Central memory CD8-positive, alpha-beta T cell (primary cell): Measurements from ENCODE around the gene HS3ST3A1.

Source experiments
- ATAC-seq: fragments of 150-1000 bp; cut with Tn5 transposase; replicated peaks from 2 replicates; pipeline ENCODE4 v1.10.0; 2022; ENCODE audit warnings: mild to moderate bottlenecking, moderate FRiP score, moderate number of reproducible peaks; ENCODE audit not compliant: poor library complexity, severe bottlenecking; ENCODE audit errors: extremely low read depth
- DNase-seq, 2 donors: peaks; one replicate each; pipeline ENCODE4 v3.0.0; 2021; ENCODE audit warnings: low spot score in 2 of 2
- H3K27ac Mint-ChIP-seq: one replicate; pipeline ENCODE4 v1.8.0; 2022; ENCODE audit warnings: low read depth, mild to moderate bottlenecking, moderate library complexity, mixed read lengths
- H3K27me3 Mint-ChIP-seq: one replicate; pipeline ENCODE4 v1.8.0; 2022; ENCODE audit warnings: mixed read lengths
- H3K36me3 Mint-ChIP-seq: one replicate; pipeline ENCODE4 v1.8.0; 2022; ENCODE audit warnings: mild to moderate bottlenecking, moderate library complexity, mixed read lengths; ENCODE audit not compliant: insufficient read depth
- H3K4me1 Mint-ChIP-seq: one replicate; pipeline ENCODE4 v1.8.0; 2022; ENCODE audit warnings: mixed read lengths
- H3K4me3 Mint-ChIP-seq: one replicate; pipeline ENCODE4 v1.8.0; 2022; ENCODE audit warnings: mild to moderate bottlenecking, moderate library complexity, mixed read lengths
- H3K9me3 Mint-ChIP-seq: one replicate; pipeline ENCODE4 v1.8.0; 2022; ENCODE audit warnings: mixed read lengths

Gene HS3ST3A1

DNA sequence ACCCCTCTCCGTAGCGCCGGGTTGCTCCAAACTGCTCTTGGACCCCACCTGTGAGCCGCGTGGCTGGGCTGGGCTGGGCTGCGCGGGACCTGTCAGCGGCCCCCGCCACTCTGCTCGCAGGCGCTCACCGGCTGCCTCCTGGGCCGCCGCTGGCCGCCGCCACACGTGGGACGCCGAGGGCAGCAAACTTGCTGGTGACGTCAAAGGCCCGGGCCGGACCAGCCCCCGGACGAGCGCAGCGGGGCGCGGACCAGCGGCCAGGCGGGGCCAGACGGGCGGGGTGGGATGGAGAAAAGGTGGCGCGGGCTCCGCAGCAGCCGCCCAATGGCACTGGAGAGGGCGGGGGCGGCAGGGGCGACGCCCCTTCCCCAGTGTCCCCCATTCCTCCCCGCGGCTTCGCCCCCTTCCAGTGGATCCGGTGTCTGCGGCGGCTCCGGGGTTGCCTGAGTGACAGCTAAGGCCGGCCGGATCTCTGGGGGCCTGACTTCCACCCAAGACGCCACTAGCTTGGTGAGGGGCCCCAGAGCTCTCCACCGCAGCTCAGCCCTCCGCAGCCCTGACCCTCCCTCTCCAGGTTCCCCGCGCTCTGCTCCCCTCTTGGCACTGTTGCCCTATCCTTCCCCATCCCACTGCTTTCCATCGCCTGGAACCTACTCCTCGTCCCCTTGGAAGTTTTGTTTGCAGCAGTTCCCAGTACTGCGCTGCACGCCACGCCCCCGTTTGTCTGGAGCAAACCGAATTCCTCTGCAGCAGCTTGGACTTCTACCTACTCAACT lies at the start of gene HS3ST3A1:
HS3ST3A1 (minus strand) TSS at position 154 of the 776 bp plus-strand sequence. CDS start 800 bp downstream, outside the sequence.
- no peaks in the 10 kb centered on the region for H3K9me3 Mint-ChIP-seq
- no peak for ATAC-seq
- H3K4me1 Mint-ChIP-seq: peaks cover 9% of the 10 kb centered on the region
- no peaks in the 10 kb centered on the region for H3K36me3 Mint-ChIP-seq
- peak within 1 kb of the TSS; percentile 61 for H3K4me3 Mint-ChIP-seq
- DNase-seq: no peak
- H3K27me3 Mint-ChIP-seq: peaks cover 82% of the 10 kb centered on the region
- no peak within 1 kb of the TSS for H3K27ac Mint-ChIP-seq

- Mint-ChIP-seq H3K27me3 (peaks cover 22% of the 10 kb centered on the region), H3K9me3 (no peaks in the 10 kb centered on the region), H3K36me3 (no peaks in the 10 kb centered on the region), H3K4me1 (no peaks in the 10 kb centered on the region), H3K4me3 (no peak overlapping the region), H3K27ac (no peak overlapping the region)
- DNase-seq: no peak
- ATAC-seq: no peak
These were observed 48.5 kb upstream of the HS3ST3A1 start for GRCh38 chr17:13650096-13650675.

- Mint-ChIP-seq H3K9me3 (no peaks in the 10 kb centered on the region), H3K4me3 (no peak overlapping the region), H3K27ac (no peak overlapping the region), H3K36me3 (no peaks in the 10 kb centered on the region), H3K4me1 (no peaks in the 10 kb centered on the region), H3K27me3 (peaks cover 37% of the 10 kb centered on the region)
- DNase-seq: no peak
- no peak for ATAC-seq
These were observed 45.9 kb upstream of the HS3ST3A1 start for GRCh38 chr17:13647543-13648021.

DNA sequence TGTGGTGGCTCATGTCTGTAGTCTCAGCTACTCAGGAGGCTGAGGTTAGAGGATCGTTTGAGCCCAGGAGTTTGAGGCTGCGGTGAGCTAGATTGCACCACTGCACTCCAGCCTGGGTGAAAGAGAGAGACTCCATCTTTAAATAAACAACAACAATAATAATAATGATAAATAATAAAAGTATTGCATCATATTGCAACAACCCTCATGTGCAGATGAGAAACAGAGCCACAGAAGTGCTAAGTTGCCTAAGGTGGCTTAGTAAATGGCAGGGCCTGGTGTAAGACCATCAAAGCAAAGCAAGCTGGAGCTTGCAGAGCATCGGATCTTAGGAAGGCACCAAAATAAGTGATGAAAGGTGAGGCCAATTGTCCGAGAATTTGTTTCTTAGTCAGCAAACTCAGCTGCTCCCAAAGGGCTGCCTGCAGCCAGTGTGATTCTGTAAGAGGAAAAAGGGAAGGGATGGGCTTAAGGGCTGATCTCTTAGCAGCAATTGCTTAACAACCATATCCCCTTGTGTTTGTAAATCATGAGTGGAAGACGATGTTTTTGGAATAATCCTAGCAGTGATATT lies 45.3 kb upstream of the HS3ST3A1 start:
- H3K4me3 Mint-ChIP-seq: no peak overlapping the region
- H3K27ac Mint-ChIP-seq: no peak overlapping the region
- H3K27me3 Mint-ChIP-seq: peaks cover 37% of the 10 kb centered on the region
- ATAC-seq (no peak), DNase-seq (no peak)
- H3K36me3 Mint-ChIP-seq: no peaks in the 10 kb centered on the region
- H3K4me1 Mint-ChIP-seq: no peaks in the 10 kb centered on the region
- H3K9me3 Mint-ChIP-seq: no peaks in the 10 kb centered on the region

DNA sequence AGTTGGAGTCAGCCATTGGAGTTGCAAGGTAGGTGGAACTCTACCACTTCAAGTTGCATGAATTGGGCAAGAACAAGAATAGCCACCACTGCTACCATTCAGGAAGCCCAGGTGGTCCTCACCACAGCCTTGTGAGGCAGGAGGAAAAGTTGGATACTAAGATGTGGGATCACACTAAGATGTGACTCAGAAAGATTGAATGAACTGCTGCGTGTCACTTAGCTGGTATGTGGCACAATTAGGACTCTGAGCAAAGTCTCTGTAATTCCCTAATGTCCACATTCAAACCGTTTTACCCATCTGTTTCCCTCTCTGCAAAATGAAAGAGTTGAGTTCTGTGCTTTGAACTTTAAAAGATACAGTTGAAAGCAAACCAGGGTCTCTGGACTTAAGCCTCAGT lies 44.7 kb upstream of the HS3ST3A1 start:
- no peaks in the 10 kb centered on the region for H3K4me1 Mint-ChIP-seq
- no peak overlapping the region for H3K27ac Mint-ChIP-seq
- no peak for DNase-seq

DNA sequence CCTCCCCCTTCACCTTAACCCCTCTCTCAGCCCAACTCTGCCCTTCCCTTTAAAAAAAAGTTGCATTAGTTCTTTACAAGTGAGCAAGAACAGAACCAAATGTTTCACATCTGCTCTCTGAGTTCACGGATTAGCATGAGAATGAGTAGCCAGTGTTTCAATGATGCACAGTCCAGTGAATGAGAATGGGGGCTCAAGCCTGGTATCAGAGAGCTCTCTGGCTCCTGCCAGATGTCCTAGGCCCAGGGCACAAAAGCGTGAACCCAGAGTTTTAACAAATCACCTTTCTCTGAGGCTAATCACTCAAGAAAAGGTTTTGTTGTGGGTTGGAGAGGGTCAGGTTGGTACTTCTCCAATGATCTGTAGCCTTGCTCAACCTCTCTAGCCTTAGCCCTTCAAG lies 41.5 kb upstream of the HS3ST3A1 start:
- DNase-seq (no peak), ATAC-seq (no peak)
- Mint-ChIP-seq H3K27ac (no peak overlapping the region), H3K9me3 (no peaks in the 10 kb centered on the region), H3K4me3 (no peak overlapping the region), H3K27me3 (peaks cover 47% of the 10 kb centered on the region), H3K4me1 (no peaks in the 10 kb centered on the region), H3K36me3 (no peaks in the 10 kb centered on the region)

More for the DNA sequence above, 44.7 kb upstream of the HS3ST3A1 start:
- Mint-ChIP-seq H3K27me3 (peaks cover 44% of the 10 kb centered on the region), H3K36me3 (no peaks in the 10 kb centered on the region), H3K9me3 (no peaks in the 10 kb centered on the region), H3K4me3 (no peak overlapping the region)
- ATAC-seq: no peak

DNA sequence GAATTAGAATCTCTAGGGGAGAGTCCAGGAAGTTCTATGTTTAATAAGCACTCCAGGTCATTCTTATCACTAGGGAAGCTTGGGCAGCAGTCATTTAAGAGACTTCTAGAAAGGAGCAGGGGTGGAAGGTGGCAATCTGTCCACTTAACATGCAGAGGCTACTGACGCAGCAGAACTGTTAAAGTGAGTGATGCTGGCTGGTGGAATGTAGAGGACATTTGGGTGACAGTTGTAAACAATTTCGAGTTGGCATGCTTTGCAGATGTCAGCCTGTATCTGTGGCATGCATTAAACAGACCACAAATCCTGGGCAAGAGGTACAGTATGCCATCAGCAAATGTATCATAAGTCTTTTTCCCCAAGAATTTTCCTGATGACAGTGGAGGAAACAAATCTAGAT lies 40.5 kb upstream of the HS3ST3A1 start:
- no peaks in the 10 kb centered on the region for H3K9me3 Mint-ChIP-seq
- no peaks in the 10 kb centered on the region for H3K4me1 Mint-ChIP-seq
- peaks cover 53% of the 10 kb centered on the region for H3K27me3 Mint-ChIP-seq
- DNase-seq (no peak), ATAC-seq (no peak)
- no peaks in the 10 kb centered on the region for H3K36me3 Mint-ChIP-seq
- H3K27ac Mint-ChIP-seq: no peak overlapping the region
- no peak overlapping the region for H3K4me3 Mint-ChIP-seq

- Mint-ChIP-seq H3K27ac (no peak overlapping the region), H3K9me3 (no peaks in the 10 kb centered on the region), H3K27me3 (peaks cover 57% of the 10 kb centered on the region), H3K4me3 (no peak overlapping the region), H3K36me3 (no peaks in the 10 kb centered on the region), H3K4me1 (no peaks in the 10 kb centered on the region)
- ATAC-seq: no peak
- DNase-seq: no peak
These were observed 38.8 kb upstream of the HS3ST3A1 start for GRCh38 chr17:13640551-13640950.

GRCh38 chr17:13638855-13639458 lies 37.2 kb upstream of the HS3ST3A1 start:
- Mint-ChIP-seq H3K27me3 (peaks cover 60% of the 10 kb centered on the region), H3K4me3 (no peak overlapping the region), H3K36me3 (no peaks in the 10 kb centered on the region), H3K9me3 (no peaks in the 10 kb centered on the region), H3K4me1 (no peaks in the 10 kb centered on the region), H3K27ac (no peak overlapping the region)
- ATAC-seq (no peak), DNase-seq (no peak)

DNA sequence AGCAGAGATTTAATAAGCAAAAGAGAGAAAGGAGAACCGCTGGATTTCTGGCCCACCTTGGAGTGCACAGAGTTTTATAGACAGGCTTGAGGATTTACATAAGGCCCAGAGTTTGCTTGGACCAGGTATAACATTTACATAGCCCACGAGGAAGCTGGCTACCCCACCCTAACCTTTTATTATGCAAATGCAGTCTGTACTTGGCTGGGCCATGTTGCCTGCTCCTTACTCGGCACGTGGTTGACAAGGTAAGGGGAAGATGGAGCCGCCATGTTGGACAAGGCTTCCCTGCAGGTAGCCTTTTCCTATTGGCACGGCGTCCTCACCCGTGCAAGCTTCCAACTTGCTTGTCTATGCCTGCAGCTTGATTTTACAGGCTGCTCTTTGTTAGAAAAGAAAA lies 35.2 kb upstream of the HS3ST3A1 start:
- Mint-ChIP-seq H3K27me3 (peaks cover 50% of the 10 kb centered on the region), H3K27ac (no peak overlapping the region), H3K4me3 (no peak overlapping the region), H3K36me3 (peaks cover 1% of the 10 kb centered on the region), H3K9me3 (no peaks in the 10 kb centered on the region), H3K4me1 (no peaks in the 10 kb centered on the region)
- ATAC-seq (no peak), DNase-seq (no peak)

GRCh38 chr17:13635951-13636350 lies 34.2 kb upstream of the HS3ST3A1 start:
- H3K27ac Mint-ChIP-seq: no peak overlapping the region
- no peaks in the 10 kb centered on the region for H3K9me3 Mint-ChIP-seq
- no peak for ATAC-seq
- no peaks in the 10 kb centered on the region for H3K4me1 Mint-ChIP-seq
- no peak for DNase-seq
- no peak overlapping the region for H3K4me3 Mint-ChIP-seq
- peaks cover 48% of the 10 kb centered on the region for H3K27me3 Mint-ChIP-seq
- peaks cover 1% of the 10 kb centered on the region for H3K36me3 Mint-ChIP-seq

DNA sequence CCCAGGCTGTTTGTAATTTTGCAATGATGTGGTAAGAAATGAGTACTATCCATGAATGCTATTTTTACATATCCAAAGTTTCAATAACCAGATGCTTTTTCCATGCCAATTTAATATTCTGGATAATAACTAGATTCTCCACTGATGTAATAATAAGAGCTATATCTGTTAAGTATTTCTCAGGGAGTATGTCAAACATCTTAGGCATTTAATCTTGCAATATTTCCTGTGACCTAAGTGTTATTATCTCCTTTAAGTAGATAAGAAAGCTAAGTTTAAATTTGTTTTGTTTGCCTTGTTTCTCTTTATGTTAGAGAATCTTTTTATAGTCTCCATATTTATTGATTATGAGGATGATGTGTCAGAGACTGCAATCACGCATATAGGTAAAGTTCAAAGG lies 32.3 kb upstream of the HS3ST3A1 start:
- ATAC-seq: no peak
- no peaks in the 10 kb centered on the region for H3K4me1 Mint-ChIP-seq
- H3K27me3 Mint-ChIP-seq: peaks cover 39% of the 10 kb centered on the region
- H3K27ac Mint-ChIP-seq: no peak overlapping the region
- peaks cover 1% of the 10 kb centered on the region for H3K36me3 Mint-ChIP-seq
- H3K9me3 Mint-ChIP-seq: no peaks in the 10 kb centered on the region
- H3K4me3 Mint-ChIP-seq: no peak overlapping the region
- DNase-seq: no peak
